Stimulated activated CD8-positive, alpha-beta memory T cell treated with anti-CD3 and anti-CD28 coated beads, Interleukin-12 subunit alpha, Interleukin-12 subunit beta, amount 100 ng/mL, for 1 hour (primary cell): ENCODE results near the gene NRN1L.

Experiments used
- DNase-seq: peaks from one replicate; pipeline ENCODE4 v3.0.0-alpha.2; 2020; ENCODE audit warnings: low read depth

Gene NRN1L

GRCh38 chr16:67917140-67917851 is 32.6 kb downstream of the NRN1L start:
- no peak for DNase-seq

DNA sequence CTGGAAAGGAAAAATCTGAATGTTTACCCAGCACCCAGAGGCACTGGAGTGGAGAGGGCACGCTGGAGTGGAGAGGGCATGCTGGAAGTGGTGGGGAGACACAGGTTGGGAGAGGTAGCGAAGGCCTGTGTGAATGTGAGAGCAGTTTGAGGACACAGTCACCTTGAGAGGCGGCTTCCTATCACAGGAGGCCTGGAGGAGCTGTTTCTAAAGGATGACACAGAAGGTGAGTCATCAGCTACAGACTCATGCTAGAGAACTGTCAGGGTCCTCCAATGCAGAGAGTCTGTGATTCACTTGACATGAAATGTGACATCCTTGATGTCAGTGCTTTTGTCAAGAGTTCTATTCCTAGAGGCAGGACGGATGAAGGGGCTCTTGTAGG is 33.2 kb downstream of the NRN1L start:
- peak; percentile 25 for DNase-seq

DNA sequence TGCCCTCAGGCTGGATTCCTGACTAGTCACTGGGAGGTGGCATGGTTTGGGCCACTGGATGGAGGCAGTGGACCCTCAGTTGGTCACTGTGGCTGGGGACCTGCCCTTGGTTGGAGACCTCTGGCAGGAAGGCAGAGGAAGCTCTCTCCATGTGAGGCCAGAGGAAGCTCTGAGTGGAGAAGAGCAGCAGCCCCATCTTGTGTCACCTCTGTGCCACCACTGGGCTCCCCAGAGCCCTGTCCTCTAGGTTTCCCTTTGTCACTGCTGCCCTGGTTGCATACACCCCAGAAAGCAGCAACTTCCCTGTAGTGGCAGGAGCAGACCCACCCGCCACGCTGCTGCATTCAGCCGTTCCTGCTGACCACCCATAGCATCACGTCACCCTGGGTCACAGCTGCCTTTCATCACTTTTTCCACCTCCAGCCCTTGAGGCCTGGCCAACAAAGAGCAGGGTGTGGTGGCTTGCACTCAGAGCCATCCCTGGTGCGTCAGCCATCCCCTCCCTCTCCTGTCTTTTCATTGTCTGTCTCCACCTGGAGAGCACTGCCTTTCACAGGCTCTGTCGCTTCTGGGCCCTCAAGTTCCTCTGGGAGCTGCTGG is 35.0 kb downstream of the NRN1L start:
- no peak for DNase-seq

DNA sequence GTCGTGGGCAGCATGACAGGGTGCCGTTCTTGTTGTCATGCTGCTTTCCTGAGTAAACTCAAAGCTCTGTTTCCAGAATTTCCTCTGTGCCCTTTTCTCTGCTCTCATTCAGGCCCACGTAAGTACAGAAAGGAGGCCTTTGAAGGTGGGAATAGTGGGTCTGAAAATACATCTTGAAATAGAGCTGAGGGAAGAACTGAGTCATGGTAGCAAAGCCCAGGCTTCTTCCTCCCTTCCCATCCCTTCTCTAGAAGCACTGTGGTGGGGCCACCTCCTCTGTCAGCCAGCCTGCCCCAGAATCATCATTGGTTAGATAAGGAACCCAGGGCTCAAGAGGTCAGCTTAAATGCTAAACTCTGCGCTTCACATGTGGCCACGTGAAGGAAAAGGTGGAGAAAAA is 37.5 kb downstream of the NRN1L start:
- DNase-seq: no peak

DNA sequence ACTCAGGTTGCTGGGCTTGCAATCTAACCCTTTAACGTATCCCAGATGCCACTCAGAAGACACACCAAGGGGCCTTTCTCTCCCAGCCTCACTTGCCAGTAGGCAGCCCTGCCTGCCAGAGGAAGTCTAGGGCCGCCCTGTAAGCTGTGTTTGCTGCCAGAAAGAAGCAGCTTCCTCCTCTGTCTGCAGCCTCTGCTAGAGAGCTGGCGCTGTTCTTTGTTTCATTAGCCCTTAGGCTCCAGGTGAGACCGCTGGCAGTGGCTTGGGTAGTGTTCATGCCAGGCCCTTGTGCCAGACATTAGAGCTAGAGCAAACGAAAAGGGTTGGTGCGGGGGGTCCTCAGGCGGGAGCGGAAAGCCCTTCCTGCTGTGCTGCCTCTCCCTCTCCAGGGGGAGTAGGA is 38.1 kb downstream of the NRN1L start:
- DNase-seq: no peak

DNA sequence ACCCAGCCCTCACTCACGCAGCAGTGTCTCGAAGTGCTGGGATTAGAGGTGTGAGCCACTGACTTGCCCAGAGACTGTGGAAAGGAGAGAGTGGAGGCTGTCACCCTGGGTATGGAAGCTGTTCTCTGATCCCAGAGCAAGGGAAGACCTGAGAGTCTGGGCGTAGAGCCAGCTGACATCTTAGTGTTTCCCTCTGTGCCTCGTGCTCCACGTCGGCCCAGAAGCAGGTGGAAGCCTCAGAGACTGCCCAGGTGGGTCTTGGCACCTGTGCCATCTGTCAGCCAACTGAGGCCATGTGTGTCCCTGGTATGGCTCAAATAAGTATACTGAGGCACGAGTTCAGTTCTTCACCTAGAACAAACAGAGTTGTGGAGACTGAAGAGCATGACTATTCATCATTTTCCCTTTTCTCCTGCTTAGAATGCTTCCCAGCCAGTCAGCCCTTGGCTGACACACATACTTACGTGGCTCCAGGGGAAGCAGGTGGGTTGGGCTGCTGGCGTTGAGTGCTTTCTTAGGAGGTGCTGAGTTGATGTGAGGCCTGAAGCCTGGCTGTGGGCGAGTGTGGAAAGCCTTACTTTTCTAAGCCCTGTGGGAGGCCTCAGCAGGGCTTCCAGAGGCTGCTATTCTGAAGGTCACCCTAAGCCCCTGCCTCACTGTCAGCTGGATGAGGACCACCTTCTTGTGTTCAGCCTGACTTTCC is 38.9 kb downstream of the NRN1L start:
- DNase-seq: no peak

GRCh38 chr16:67924140-67924906 is 39.6 kb downstream of the NRN1L start:
- DNase-seq: no peak

DNA sequence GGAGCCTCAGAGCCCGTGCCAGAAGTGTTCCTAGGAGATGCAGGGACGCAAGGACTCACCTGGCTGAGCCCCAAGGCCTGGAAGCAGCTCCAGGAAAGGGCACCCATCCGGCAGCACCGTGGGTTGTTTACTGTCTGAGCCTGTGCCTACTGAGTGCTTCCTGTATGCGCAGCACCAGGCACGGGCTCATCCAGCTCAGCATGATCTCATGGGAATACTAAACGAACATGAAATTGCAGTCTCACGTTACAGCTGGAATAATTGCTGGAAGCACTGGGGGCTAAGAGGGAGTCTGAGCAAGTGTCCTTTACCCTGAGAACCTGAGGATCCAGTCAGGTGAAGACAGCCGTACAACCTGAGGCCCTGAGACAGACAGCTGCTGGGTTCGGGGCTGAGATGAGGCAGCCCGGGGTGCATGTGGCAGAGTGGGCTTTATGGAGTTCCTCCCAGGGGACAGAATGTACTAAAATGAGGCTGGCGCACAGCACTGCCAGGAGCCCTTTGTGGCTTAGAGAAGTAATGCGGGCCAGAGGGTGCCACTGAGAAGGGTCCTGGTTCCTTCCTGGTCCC is 41.6 kb downstream of the NRN1L start:
- no peak for DNase-seq

DNA sequence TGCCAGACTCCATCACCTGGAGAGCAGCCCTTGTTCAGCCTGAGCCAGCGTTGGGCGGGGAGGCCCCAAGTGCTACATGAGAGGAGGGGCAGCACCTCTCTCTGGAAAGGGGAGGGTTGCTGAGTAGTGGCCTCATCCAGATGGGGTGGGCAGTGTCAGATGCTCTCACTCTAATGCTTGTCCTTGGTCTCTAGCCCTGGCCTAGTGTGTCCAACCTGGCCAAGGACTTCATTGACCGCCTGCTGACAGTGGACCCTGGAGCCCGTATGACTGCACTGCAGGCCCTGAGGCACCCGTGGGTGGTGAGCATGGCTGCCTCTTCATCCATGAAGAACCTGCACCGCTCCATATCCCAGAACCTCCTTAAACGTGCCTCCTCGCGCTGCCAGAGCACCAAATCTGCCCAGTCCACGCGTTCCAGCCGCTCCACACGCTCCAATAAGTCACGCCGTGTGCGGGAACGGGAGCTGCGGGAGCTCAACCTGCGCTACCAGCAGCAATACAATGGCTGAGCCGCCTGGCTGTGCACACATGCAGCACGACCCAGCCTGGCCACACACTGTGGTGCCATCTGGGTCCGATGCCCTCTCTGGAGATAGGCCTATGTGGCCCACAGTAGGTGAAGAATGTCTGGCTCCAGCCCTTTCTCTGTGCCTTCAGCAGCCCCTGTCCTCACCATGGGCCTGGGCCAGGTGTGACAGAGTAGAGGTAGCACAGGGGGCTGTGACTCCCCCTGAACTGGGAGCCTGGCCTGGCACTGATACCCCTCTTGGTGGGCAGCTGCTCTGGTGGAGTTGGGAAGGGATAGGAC is 42.7 kb downstream of the NRN1L start:
- no peak for DNase-seq

DNA sequence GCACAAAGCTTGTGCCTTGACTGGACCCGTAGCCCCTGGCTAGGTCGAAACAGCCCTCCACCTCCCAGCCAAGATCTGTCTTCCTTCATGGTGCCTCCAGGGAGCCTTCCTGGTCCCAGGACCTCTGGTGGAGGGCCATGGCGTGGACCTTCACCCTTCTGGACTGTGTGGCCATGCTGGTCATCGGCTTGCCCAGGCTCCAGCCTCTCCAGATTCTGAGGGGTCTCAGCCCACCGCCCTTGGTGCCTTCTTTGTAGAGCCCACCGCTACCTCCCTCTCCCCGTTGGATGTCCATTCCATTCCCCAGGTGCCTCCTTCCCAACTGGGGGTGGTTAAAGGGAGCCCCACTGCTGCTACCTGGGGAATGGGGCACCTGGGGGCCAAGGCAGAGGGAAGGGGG is 43.5 kb downstream of the NRN1L start:
- no peak for DNase-seq

- peak; percentile 60 for DNase-seq
These were observed 44.1 kb downstream of the NRN1L start for GRCh38 chr16:67928561-67929364.

GRCh38 chr16:67930191-67930590 is 45.5 kb downstream of the NRN1L start:
- no peak for DNase-seq

DNA sequence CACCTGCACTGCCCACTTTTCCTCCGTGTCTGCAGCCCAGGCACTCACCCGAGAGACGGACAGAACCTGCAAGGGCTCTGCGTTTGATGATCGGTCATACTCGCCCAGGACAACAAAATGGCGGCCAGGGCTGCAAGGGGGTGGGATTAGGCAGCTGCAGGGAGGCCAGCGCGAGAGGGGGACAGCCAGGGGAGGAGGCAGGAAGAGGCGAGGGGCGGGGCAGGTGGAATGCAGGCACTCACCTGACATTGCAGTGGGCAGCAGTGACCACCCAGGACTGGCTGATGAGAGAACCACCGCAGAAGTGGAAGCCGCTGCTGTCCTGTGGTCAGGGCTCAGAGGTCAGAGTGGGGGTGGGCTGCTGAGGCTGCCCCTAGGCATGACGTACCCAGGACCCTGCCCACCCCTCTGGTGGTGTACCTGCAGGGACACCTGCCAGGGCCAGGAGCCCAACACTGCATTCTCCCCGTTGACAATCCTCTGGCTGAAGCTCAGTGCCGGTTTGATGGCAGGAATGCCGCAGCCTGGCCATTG is 46.1 kb downstream of the NRN1L start:
- DNase-seq: no peak

DNA sequence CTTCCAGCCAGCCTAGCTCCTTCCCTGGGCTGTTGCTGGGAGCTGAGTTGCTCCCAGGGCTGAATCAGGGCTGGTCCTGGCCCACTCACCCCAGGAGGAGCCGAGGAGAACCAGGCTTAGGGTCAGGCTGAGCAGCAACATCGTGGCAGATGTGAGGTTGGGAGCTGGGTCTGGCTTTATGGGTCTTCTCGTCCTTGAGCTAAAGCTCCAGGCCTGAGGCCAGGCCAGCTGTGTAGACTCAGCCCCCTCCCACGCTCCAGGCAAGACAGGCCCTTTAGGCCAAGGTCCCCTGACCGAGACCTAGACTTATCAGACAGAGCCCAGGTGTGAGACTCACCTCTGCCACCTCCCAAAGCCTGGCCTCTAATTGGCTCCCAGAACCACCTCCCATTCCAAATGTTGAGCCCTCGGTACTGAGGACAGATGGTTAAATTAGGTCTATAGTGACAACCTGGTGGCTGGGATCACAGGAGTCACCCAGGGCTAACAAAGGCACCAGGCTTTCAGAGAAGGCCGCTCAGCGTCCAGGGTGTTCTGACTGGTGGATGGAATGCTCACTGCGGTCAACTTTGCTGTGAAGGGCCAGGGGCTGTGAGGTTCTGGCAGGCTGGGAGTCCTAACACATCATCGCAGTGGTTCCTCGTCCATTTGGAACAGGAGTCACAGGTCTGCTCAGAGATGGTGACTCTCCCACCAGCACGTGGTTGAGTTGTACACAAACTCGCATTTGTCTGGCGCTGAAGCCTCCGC is 47.2 kb downstream of the NRN1L start, which contains the start of gene CTRL:
Gene CTRL, minus strand, starts transcription at position 151 of the 750 bp plus-strand sequence. Its CDS starts 10 bp downstream, at position 141.
- no peak for DNase-seq

GRCh38 chr16:67932462-67932840 is 47.8 kb downstream of the NRN1L start:
- DNase-seq: no peak

- DNase-seq: no peak
These were observed 49.1 kb downstream of the NRN1L start for GRCh38 chr16:67933805-67934204.

- DNase-seq: no peak
These were observed 49.8 kb downstream of the NRN1L start for GRCh38 chr16:67934306-67935100.

- no peak for DNase-seq
These were observed 50.4 kb downstream of the NRN1L start for GRCh38 chr16:67935101-67935401.
